GM12874 (cell line): ENCODE measurements around the gene EGF.

Experiments
- CTCF ChIP-seq: IDR thresholded peaks from 2 replicates; pipeline ENCODE4 v1.5.1; 2011; ENCODE audit warnings: low read depth, mild to moderate bottlenecking, control low read depth, low read length, moderate library complexity; ENCODE audit not compliant: insufficient read depth

EGF gene

GRCh38 chr4:109989044-109989443, 76.4 kb downstream of the EGF start:
- TF ChIP-seq CTCF, result no peak

GRCh38 chr4:109989618-109990017, 76.9 kb downstream of the EGF start:
- TF ChIP-seq CTCF, result no peak

GRCh38 chr4:109990261-109991257, 77.9 kb downstream of the EGF start:
- no peak for TF ChIP-seq CTCF

- TF ChIP-seq CTCF, result no peak
Measured at GRCh38 chr4:109993116-109993515, 80.4 kb downstream of the EGF start.

- TF ChIP-seq CTCF, result no peak
Measured at GRCh38 chr4:109994415-109994827, 81.7 kb downstream of the EGF start.

- no peak for TF ChIP-seq CTCF
Measured at GRCh38 chr4:109996526-109996925, 83.8 kb downstream of the EGF start.

- TF ChIP-seq CTCF, result peak; percentile 44
Measured at GRCh38 chr4:109998867-109999584, 86.3 kb downstream of the EGF start.
